HG03097 (cell line): ENCODE measurements around the gene PLEKHG3.

Experiments
- ATAC-seq: cut with Tn5 transposase; IDR thresholded peaks from one replicate; pipeline ENCODE4 v1.9.1; 2021; ENCODE audit not compliant: unreplicated experiment, low FRiP score

The PLEKHG3 gene

GRCh38 chr14:64725261-64725815, 21.1 kb downstream of the PLEKHG3 start:
- no peak for ATAC-seq

GRCh38 chr14:64725879-64726584, 21.8 kb downstream of the PLEKHG3 start:
- ATAC-seq, result no peak

- no peak for ATAC-seq
These were observed 22.3 kb downstream of the PLEKHG3 start for GRCh38 chr14:64726585-64726890.

- no peak for ATAC-seq
These were observed 23.4 kb downstream of the PLEKHG3 start for GRCh38 chr14:64727551-64728071.

- no peak for ATAC-seq
These were observed 23.9 kb downstream of the PLEKHG3 start for GRCh38 chr14:64728106-64728505.

- no peak for ATAC-seq
These were observed 24.6 kb downstream of the PLEKHG3 start for GRCh38 chr14:64728856-64729255.

GRCh38 chr14:64729386-64730060, 25.3 kb downstream of the PLEKHG3 start:
- ATAC-seq, result no peak

- ATAC-seq, result no peak
These were observed 25.8 kb downstream of the PLEKHG3 start for GRCh38 chr14:64730061-64730440.

- ATAC-seq, result no peak
These were observed 26.5 kb downstream of the PLEKHG3 start for GRCh38 chr14:64730681-64731080.

- ATAC-seq, result no peak
These were observed 26.9 kb downstream of the PLEKHG3 start for GRCh38 chr14:64731141-64731581.

- no peak for ATAC-seq
These were observed 27.8 kb downstream of the PLEKHG3 start for GRCh38 chr14:64732066-64732465.

- ATAC-seq, result no peak
These were observed 28.4 kb downstream of the PLEKHG3 start for GRCh38 chr14:64732536-64733120.

GRCh38 chr14:64733321-64733720, 29.1 kb downstream of the PLEKHG3 start:
- no peak for ATAC-seq

- ATAC-seq, result no peak
These were observed 29.7 kb downstream of the PLEKHG3 start for GRCh38 chr14:64733899-64734298.

- no peak for ATAC-seq
These were observed 30.8 kb downstream of the PLEKHG3 start for GRCh38 chr14:64734990-64735389.

GRCh38 chr14:64736271-64737169, 32.3 kb downstream of the PLEKHG3 start:
- no peak for ATAC-seq

GRCh38 chr14:64737391-64738280, 33.4 kb downstream of the PLEKHG3 start:
- ATAC-seq, result no peak

GRCh38 chr14:64738281-64738804, 34.1 kb downstream of the PLEKHG3 start:
- no peak for ATAC-seq

- ATAC-seq, result no peak
These were observed 37.0 kb downstream of the PLEKHG3 start for GRCh38 chr14:64741200-64741599.
